Uterus (tissue), 2 donors: ENCODE results near the gene COL4A1.

Source experiments
- POLR2A ChIP-seq, 2 donors: fragments of 450-650 bp; IDR thresholded peaks; one replicate each; pipeline ENCODE4 v1.6.1; 2016; ENCODE audit warnings: antibody characterized with exemption in 2 of 2, mild to moderate bottlenecking in 1 of 2, moderate library complexity in 1 of 2
- TF ChIP-seq, protein P1 (sequence below), 4 experiments: fragments of 200-600 bp in 2 of 4; fragments of 450-650 bp in 2 of 4; sonication (generic) in 2 of 4; IDR thresholded peaks; one replicate each; pipeline ENCODE4 v1.5.1; 2016 to 2019; ENCODE audit warnings: antibody characterized with exemption in 4 of 4, mild to moderate bottlenecking in 2 of 4, moderate library complexity in 1 of 4

DNA sequence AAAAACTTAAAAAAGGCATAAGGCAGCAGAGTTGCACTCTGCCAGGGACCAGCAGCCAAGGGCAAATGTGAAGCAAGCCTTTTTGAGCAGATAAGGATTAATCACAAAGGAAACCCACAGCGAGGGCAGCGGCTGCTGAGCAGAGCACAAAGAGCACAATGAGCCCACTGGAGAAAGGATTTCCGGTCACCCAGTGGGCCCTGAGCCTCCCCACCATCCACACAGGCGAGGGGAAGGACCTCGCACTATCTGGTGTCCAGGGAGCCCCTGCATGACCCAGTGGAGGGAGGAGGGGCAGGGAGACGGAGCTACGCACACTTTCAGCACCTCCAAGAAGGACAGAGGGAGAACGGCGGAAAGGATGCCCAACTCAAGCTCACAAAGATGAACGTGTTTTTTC, 40.0 kb downstream of the COL4A1 start:
- TF ChIP-seq POLR2A (IDR thresholded peaks at IDR 0.05), result no peak
- TF ChIP-seq, protein P1, sequence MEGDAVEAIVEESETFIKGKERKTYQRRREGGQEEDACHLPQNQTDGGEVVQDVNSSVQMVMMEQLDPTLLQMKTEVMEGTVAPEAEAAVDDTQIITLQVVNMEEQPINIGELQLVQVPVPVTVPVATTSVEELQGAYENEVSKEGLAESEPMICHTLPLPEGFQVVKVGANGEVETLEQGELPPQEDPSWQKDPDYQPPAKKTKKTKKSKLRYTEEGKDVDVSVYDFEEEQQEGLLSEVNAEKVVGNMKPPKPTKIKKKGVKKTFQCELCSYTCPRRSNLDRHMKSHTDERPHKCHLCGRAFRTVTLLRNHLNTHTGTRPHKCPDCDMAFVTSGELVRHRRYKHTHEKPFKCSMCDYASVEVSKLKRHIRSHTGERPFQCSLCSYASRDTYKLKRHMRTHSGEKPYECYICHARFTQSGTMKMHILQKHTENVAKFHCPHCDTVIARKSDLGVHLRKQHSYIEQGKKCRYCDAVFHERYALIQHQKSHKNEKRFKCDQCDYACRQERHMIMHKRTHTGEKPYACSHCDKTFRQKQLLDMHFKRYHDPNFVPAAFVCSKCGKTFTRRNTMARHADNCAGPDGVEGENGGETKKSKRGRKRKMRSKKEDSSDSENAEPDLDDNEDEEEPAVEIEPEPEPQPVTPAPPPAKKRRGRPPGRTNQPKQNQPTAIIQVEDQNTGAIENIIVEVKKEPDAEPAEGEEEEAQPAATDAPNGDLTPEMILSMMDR (IDR thresholded peaks at IDR 0.05), result no peak
